Tibial nerve (tissue), 3 donors: ENCODE results near the gene FAT2.

ENCODE experiments used
- CTCF ChIP-seq, 5 experiments: fragments of 200-600 bp in 3 of 5; fragments of 450-650 bp in 2 of 5; sonication (generic) in 3 of 5; IDR thresholded peaks; one replicate each; pipeline ENCODE4 v1.5.1; 2016 to 2019; ENCODE audit warnings: antibody characterized with exemption in 5 of 5, mild to moderate bottlenecking in 3 of 5, moderate library complexity in 2 of 5
- POLR2A ChIP-seq, 2 donors: fragments of 450-650 bp; IDR thresholded peaks; one replicate each; pipeline ENCODE4 v1.6.1; 2017; ENCODE audit warnings: antibody characterized with exemption in 2 of 2, mild to moderate bottlenecking in 2 of 2, moderate library complexity in 2 of 2

- TF ChIP-seq POLR2A (IDR thresholded peaks at IDR 0.05): no peak
- no peak for TF ChIP-seq CTCF (IDR thresholded peaks at IDR 0.05)
Measured at GRCh38 chr5:151565971-151566370, 25.2 kb downstream of the FAT2 start.
